Measurements from ENCODE around the gene PTRHD1. TPM values are rescaled to one million over a fixed set of nuclear protein-coding genes. Genes with fewer than 3 reads are reported as not detected.

Gene PTRHD1
- total RNA-seq, 2 experiments from 2014 or later = 31.8 to 33.1 TPM

DNA sequence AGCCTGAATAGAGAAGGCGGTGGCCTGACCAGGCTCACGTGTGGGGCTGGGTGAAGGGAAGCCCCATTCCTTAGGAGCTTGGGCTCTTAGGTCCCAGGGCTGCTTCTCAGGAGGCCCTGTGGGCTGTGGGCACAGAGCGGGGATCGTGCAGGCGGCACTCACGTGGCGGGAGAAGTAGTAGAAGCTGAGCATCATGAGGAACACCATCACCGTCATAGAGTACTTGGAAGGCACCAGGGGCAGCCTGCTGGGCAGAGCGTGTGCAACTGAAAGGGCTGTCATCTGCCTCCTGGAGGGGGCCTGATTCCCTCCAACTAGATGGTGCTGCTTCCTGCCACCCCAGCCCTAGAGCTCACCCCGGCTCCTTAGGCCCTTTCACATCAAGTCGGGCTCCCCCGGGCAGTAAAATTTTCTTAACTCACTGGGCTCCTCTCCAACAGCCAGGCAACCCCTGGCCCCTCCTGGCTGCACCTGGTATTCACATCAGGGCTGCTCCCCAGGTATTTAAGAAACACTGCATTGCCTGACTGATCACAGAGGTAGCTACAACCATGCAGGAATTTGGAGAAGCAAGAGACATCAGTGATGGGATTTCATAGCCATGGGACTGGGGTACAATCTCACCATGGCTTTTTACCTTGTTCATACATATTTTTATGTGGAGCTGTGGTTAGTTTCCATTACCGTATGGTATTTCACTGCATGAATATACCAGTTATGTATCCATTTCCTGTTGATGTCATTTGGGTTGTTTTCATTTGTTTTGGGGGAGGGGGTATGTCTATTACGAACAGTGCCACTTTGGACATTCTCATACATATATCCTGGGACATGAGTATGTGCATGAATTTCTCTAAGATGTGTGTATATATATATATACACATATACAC is 32.9 kb upstream of the PTRHD1 start:
- no peak overlapping the region for H3K4me3 Mint-ChIP-seq
- peak overlapping the region; percentile 81 for H3K27ac Mint-ChIP-seq
- no peaks in the 10 kb centered on the region for H3K27me3 Mint-ChIP-seq
- DNase-seq = no peak
- H3K4me1 Mint-ChIP-seq = peaks cover 17% of the 10 kb centered on the region
- ChIA-PET CTCF (interaction anchor here (0.6 to 4.2 kb wide), 4 partner anchors 17 to 422 kb away, joined by 3 to 26 read pairs (median 3); no protein-coding TSS in a partner anchor), POLR2A (no interaction called here)
- peaks cover 37% of the 10 kb centered on the region for H3K36me3 Mint-ChIP-seq (ENCODE audit: low read depth)
- no peaks in the 10 kb centered on the region for H3K9me3 Mint-ChIP-seq

DNA sequence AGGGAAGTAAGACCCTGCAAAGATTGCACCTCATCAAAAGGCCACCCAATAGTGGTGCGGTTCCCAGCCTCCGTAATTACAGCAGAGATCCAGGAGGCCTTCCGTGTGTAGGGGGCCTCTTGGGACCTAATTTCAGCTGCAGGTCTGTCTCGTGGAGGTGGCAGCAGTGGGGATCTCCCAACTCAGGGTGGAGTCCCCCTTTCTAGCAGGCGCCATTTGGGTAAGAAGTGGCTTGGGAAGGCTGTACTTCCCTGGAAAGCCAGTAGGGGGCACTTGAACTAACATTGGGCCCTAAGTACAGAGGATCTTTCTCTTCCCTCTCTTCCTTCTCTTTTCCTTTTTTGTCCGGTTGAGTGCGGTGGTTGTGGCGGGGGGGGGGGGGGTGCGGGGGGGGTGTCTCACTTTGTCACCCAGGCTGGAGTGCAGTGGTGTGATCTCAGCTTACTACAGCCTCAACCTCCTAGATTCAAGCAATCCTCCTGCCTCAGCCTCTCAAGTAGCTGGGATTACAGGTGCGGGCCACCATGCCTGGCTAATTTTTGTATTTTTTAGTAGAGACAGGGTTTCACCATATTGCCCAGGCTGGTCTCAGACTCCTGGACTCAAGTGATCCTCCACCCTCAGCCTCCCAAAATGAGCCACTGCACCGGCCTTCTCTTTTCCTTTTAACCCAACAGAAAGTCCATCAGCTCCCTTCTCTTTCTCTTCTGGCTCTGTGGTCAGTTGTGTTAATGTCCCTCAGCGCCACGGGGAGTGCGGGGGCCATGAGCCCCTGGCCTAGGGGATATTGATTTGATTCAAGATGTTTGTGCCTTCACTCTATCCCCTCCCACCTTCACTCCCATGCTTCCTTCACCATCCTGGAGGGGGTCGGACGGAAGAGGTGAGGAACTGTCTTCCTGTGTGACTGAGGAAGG is 32.0 kb upstream of the PTRHD1 start:
- H3K27me3 Mint-ChIP-seq = no peaks in the 10 kb centered on the region
- peak overlapping the region; percentile 81 for H3K27ac Mint-ChIP-seq
- H3K4me3 Mint-ChIP-seq = no peak overlapping the region
- ChIA-PET CTCF (interaction anchor here (0.6 to 4.2 kb wide), 4 partner anchors 16 to 421 kb away, joined by 3 to 26 read pairs (median 3); no protein-coding TSS in a partner anchor), POLR2A (no interaction called here)
- H3K9me3 Mint-ChIP-seq = no peaks in the 10 kb centered on the region
- H3K36me3 Mint-ChIP-seq (ENCODE audit: low read depth) = peaks cover 44% of the 10 kb centered on the region
- H3K4me1 Mint-ChIP-seq = peaks cover 17% of the 10 kb centered on the region
- DNase-seq = peak; percentile 31

DNA sequence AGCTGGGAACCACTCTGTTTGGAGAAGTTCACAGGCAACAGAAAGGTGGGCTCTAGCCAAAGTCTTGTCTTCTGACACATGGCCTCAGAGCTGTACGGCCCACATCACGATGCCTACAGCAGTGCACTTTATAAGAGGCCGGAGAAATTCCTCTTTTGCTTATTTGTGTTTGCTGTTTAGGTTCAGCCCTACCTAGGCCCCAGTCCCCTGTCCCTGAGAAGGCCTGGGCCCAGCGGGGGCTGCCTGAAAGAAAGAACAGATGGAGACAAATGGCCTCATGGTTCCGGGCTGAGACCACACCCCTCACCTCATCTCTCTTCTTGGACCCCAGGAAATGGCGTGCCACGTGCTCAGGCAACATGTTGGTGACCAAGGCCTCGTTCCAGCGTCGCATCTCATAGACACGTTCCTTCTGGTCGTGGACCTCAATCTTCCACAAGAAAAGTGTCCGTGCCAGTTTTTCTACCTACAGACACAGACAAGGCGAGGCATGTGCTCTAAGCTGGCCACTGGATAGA is 30.9 kb upstream of the PTRHD1 start:
- CTCF ChIA-PET = interaction anchor here (0.8 to 1.1 kb wide), 3 partner anchors 25 to 95 kb away, joined by 3 to 4 read pairs (median 4); partner anchors contain the start of genes CENPO and PTRHD1
- no peaks in the 10 kb centered on the region for H3K9me3 Mint-ChIP-seq
- POLR2A ChIA-PET = no interaction called here
- no peak overlapping the region for H3K4me3 Mint-ChIP-seq
- peaks cover 44% of the 10 kb centered on the region for H3K36me3 Mint-ChIP-seq (ENCODE audit: low read depth)
- no peaks in the 10 kb centered on the region for H3K27me3 Mint-ChIP-seq
- H3K27ac Mint-ChIP-seq = no peak overlapping the region
- DNase-seq = no peak
- H3K4me1 Mint-ChIP-seq = peaks cover 17% of the 10 kb centered on the region

DNA sequence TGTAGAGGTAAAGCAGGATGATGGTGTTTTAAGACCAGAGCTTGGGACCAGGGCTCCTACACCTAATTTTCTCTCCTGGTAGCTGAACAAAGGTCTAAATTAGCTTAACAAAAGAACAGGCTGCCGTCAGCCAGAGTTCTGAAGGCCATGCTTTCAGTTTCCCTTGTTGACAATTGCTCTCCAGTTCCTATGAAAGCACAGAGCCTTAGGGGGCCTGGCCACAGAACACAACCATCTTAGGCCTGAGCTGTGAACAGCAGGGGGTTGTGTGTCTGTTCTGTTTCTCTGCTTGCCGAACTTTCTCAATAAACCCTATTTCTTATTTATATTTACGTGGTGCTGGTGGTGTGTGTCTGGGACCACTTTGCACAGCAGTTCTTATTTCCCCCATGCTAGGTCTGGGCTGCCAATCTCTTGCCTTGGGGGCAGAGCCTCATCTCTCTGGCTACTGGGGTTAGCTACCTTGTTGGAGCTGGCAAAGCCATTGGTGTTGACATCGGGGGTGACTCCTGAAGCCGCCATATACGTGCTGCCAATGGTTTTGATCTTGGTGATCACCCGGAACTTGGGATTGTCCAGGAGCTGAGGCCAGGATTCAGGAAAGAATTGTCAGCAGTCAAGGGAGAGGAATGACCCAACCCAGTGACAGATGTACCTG is 29.0 kb upstream of the PTRHD1 start:
- Mint-ChIP-seq H3K4me1 (peaks cover 16% of the 10 kb centered on the region), H3K27ac (no peak overlapping the region), H3K36me3 (ENCODE audit: low read depth) (peaks cover 57% of the 10 kb centered on the region), H3K9me3 (no peaks in the 10 kb centered on the region), H3K4me3 (no peak overlapping the region), H3K27me3 (no peaks in the 10 kb centered on the region)
- POLR2A ChIA-PET = no interaction called here
- peak; percentile 3 for DNase-seq
- CTCF ChIA-PET = interaction anchor here (0.5 kb wide), 1 partner anchor 80 kb away, joined by 3 read pairs; no protein-coding TSS in a partner anchor

DNA sequence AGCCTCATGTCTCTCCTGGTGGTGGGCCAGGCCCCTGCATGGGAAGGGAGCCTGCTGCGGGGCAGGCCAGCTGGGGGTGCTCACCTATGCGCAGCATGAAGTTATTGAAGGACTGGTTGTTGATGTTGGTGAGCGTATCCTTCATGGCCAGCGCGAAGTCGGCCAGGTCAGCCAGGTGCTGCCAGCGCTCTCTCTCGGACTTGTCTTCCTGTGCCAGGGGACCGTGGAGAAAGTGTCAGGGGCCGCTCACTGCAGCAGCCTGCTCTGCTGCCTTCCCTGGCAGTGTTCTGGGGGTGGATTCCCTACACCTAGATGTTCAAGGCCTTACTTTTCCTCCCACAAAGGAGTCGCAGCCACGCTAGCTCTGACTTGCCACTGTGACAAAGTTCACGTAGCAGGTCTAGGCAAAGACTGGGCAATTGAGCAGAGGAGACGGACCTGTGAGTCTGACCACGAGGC is 28.3 kb upstream of the PTRHD1 start:
- Mint-ChIP-seq H3K9me3 (no peaks in the 10 kb centered on the region), H3K27me3 (no peaks in the 10 kb centered on the region), H3K4me3 (no peak overlapping the region), H3K36me3 (ENCODE audit: low read depth) (peaks cover 63% of the 10 kb centered on the region), H3K27ac (no peak overlapping the region), H3K4me1 (peaks cover 11% of the 10 kb centered on the region)
- POLR2A ChIA-PET = no interaction called here
- CTCF ChIA-PET = interaction anchor here (0.5 to 1.5 kb wide), 3 partner anchors 29 to 412 kb away, joined by 3 to 4 read pairs (median 3); no protein-coding TSS in a partner anchor
- no peak for DNase-seq

DNA sequence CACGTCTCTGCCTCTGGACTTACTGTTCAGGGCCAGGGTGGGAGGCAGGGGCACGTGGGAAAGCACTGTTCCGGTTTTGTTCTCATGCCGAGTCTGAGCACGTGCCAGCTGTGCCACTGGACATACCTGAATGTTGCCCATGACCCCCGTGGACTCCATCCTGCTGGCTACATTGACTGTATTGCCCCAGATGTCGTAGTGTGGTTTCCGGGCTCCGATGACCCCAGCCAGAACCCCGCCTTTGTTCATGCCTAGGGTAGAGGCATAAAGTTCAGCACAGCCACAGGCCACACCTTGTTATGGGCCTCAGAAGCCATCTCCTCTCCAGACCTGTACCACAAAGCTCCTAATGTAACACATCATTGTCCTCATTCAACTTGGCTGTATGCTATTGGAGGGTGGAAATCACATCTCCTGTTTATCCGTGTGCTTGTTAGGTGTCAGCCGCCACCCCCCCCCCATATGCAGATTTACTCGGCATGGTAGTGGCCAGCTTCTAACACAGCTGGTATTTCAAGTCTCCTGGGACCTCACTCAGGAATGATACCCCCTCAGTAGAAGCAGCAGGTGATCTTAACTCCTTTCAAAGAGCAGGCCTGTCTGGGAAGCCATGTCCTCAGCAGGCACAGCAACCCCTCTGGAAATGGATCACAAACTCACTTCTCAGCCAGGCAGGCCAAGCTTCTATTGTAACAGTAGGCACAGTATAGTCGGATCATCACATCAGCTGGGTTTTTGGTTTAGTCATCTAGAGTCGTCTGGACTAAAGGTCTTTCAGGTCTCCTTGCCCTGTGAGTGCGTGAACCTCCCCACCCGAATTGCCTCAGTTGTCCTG is 27.6 kb upstream of the PTRHD1 start:
- Mint-ChIP-seq H3K9me3 (no peaks in the 10 kb centered on the region), H3K36me3 (ENCODE audit: low read depth) (peaks cover 63% of the 10 kb centered on the region), H3K4me3 (no peak overlapping the region), H3K4me1 (peaks cover 5% of the 10 kb centered on the region), H3K27ac (no peak overlapping the region), H3K27me3 (no peaks in the 10 kb centered on the region)
- ChIA-PET POLR2A (no interaction called here), CTCF (interaction anchor here (0.6 to 1.5 kb wide), 3 partner anchors 11 to 411 kb away, joined by 3 to 4 read pairs (median 3); no protein-coding TSS in a partner anchor)
- no peak for DNase-seq

DNA sequence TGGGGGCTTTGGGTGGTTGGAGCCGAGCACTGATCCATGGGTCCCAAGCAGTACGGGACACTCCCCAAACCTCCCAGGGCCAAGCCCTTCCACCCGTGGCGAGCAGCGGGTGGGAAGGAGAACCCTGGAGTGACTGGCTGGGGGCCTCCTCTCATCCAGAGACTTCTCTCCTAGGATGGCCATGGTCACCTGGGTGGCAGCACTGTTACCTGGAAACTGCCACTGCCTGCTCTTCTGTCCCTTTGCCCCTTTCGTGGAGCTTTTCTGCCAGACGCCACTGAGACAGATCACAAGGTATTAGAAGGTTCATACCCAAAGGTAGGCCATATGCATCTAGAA is 27.0 kb upstream of the PTRHD1 start:
- ChIA-PET CTCF (interaction anchor here (1.5 to 2.4 kb wide), 2 partner anchors 8 to 410 kb away, joined by 4 to 7 read pairs; no protein-coding TSS in a partner anchor), POLR2A (no interaction called here)
- H3K36me3 Mint-ChIP-seq (ENCODE audit: low read depth) = peaks cover 64% of the 10 kb centered on the region
- no peak overlapping the region for H3K4me3 Mint-ChIP-seq
- no peaks in the 10 kb centered on the region for H3K4me1 Mint-ChIP-seq
- no peaks in the 10 kb centered on the region for H3K9me3 Mint-ChIP-seq
- DNase-seq = no peak
- H3K27ac Mint-ChIP-seq = no peak overlapping the region
- no peaks in the 10 kb centered on the region for H3K27me3 Mint-ChIP-seq

DNA sequence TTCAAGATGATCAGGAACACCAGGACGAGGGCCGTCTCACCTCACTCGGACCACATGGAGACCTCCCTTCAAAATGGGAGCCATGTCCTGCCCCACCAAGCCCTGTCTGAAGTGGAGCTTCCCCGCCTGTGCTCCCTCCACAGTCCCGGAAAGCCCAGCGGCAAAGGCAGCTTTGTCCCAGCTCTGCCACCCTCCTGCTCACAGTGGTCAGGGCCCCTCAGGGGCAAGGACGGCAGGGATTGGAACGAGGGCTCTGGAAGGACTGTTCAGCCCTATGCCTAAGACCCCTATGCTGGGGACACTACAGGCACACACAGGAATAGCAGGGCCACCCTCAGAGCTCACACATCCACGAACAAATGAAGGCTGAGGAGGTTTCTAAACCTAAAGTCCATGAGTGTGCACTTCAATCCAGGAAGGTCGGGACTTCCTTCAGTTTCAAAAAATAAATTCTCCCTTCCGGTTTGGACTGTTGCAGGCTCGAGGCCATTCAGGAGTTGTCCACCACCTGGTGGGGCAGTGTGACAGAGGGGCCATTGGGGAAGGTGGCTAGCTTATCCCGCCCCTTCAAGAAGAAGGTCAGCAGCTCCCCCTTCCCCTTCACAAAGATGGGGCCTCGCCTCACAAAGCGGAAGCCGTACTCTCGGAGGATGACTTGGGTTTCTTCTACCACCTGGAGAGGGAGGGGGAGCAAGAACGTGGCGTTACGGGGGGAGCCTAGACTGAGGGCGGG is 26.4 kb upstream of the PTRHD1 start:
- Mint-ChIP-seq H3K4me3 (no peak overlapping the region), H3K36me3 (ENCODE audit: low read depth) (peaks cover 63% of the 10 kb centered on the region), H3K9me3 (no peaks in the 10 kb centered on the region), H3K27ac (no peak overlapping the region), H3K27me3 (no peaks in the 10 kb centered on the region), H3K4me1 (no peaks in the 10 kb centered on the region)
- CTCF ChIA-PET = interaction anchor here (1.5 to 2.4 kb wide), 2 partner anchors 8 to 410 kb away, joined by 4 to 7 read pairs; no protein-coding TSS in a partner anchor
- POLR2A ChIA-PET = no interaction called here
- DNase-seq = peak; percentile 3

DNA sequence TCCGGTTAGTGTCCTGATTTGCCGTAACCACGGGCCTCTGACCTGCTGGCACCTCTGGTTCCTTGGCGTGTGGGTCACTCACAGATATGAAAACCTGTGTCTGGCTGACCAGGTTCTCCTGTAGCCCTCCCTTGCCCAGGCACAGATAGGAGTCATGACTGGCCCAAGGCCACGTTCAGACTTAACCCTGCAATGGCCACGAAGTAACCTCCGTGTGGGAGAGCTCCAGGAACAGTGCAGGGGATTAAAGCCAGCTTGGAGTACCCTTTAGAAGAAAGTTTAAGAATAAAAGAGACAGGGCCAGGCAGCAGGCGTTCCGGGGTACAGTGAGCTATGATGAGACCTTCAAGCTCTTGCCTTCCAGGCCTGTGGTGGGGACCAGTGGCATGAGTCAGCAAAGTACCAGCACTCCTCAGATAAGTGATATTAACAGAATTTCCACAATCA is 25.6 kb upstream of the PTRHD1 start:
- peak; percentile 5 for DNase-seq
- peak overlapping the region; percentile 41 for H3K27ac Mint-ChIP-seq
- H3K4me3 Mint-ChIP-seq = no peak overlapping the region
- H3K36me3 Mint-ChIP-seq (ENCODE audit: low read depth) = peaks cover 63% of the 10 kb centered on the region
- no peaks in the 10 kb centered on the region for H3K27me3 Mint-ChIP-seq
- H3K9me3 Mint-ChIP-seq = no peaks in the 10 kb centered on the region
- POLR2A ChIA-PET = no interaction called here
- CTCF ChIA-PET = interaction anchor here (1.1 to 2.4 kb wide), 2 partner anchors 9 to 22 kb away, joined by 3 to 7 read pairs; no protein-coding TSS in a partner anchor
- H3K4me1 Mint-ChIP-seq = no peaks in the 10 kb centered on the region

DNA sequence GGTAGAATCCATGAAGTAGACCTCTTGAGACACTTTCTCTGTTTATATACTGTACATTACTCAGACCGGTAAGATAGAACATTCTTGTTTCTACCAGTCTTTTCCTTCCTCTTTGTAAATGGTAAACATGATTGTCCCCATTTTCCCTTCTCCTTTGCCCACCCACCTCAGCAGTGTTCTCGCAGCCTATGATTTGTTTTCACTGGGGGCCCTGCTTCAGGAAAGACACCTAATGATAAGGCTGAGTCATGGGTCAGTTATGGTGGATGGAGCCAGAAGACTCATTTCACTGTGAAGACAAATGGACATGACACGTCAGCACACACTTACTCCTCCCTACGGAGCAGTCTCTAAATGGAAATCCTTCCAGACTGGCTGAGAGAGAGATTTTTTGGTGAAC is 23.7 kb upstream of the PTRHD1 start:
- no peaks in the 10 kb centered on the region for H3K4me1 Mint-ChIP-seq
- H3K27me3 Mint-ChIP-seq = no peaks in the 10 kb centered on the region
- no peak for DNase-seq
- H3K36me3 Mint-ChIP-seq (ENCODE audit: low read depth) = peaks cover 64% of the 10 kb centered on the region
- ChIA-PET CTCF (no interaction called here), POLR2A (no interaction called here)
- H3K9me3 Mint-ChIP-seq = no peaks in the 10 kb centered on the region
- H3K27ac Mint-ChIP-seq = no peak overlapping the region
- H3K4me3 Mint-ChIP-seq = no peak overlapping the region

DNA sequence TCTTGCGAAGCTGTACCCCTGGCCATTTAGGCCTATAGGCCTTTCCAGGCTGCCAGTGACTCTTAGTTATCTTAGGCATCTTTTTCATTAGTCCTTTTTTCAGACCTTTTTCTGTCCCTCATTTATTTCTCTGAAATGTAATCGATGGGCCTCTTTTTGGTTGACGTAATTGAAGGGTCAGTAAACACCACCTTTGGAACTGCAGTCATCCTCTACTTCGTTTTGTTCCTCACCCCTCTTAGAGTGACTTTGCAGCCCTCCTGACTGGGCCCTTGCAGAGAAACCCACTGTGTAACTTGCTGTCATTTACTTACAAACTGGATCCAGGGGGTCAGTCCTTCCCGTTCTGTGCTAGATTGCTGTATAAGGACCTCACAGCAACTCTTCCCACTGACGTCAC is 23.2 kb upstream of the PTRHD1 start:
- DNase-seq = no peak
- Mint-ChIP-seq H3K4me3 (no peak overlapping the region), H3K9me3 (no peaks in the 10 kb centered on the region), H3K4me1 (no peaks in the 10 kb centered on the region), H3K27me3 (no peaks in the 10 kb centered on the region), H3K27ac (no peak overlapping the region), H3K36me3 (ENCODE audit: low read depth) (peaks cover 65% of the 10 kb centered on the region)
- ChIA-PET CTCF (interaction anchor here (2.3 kb wide), 1 partner anchor 11 kb away, joined by 8 read pairs; no protein-coding TSS in a partner anchor), POLR2A (no interaction called here)
